ENCODE data around the gene CELA2B. TPM values are rescaled to one million over a fixed set of nuclear protein-coding genes. Genes with fewer than 3 reads are reported as not detected.

Gene CELA2B
- total and polyA plus RNA-seq, 2 donors from 2014 or later = not detected

- Histone ChIP-seq H3K36me3 (ENCODE audit: control insufficient read depth in 2 of 3, insufficient read depth in 3 of 3, low read length in 3 of 3) (no peaks in the 10 kb centered on the region), H3K27ac (ENCODE audit: low read depth in 2 of 2, low read length in 2 of 2) (no peak overlapping the region), H3K9me3 (ENCODE audit: control insufficient read depth in 2 of 3, insufficient read depth in 1 of 3, low read length in 3 of 3) (no peaks in the 10 kb centered on the region), H3K4me1 (ENCODE audit: control insufficient read depth in 2 of 3, insufficient read depth in 2 of 3, low read depth in 1 of 3, low read length in 3 of 3) (no peaks in the 10 kb centered on the region), H3K4me3 (ENCODE audit: low read length in 3 of 3) (no peak overlapping the region), H3K9ac (ENCODE audit: low read length in 3 of 3) (no peak overlapping the region), H3K27me3 (ENCODE audit: control insufficient read depth, insufficient read depth, low read length) (no peaks in the 10 kb centered on the region)
- DNase-seq (no peak), FAIRE-seq (no peak)
- TF ChIP-seq CTCF (IDR thresholded peaks at IDR 0.05; ENCODE audit: borderline replicate concordance, extremely low read depth, insufficient read depth) = no peak
- intact Hi-C loops (cut with DNase I) = no loop called here
These were observed 32.6 kb upstream of the CELA2B start for GRCh38 chr1:15443281-15443680.

GRCh38 chr1:15444468-15445389, 31.2 kb upstream of the CELA2B start:
- Histone ChIP-seq H3K27ac (ENCODE audit: low read depth in 2 of 2, low read length in 2 of 2) (no peak overlapping the region), H3K36me3 (ENCODE audit: control insufficient read depth in 2 of 3, insufficient read depth in 3 of 3, low read length in 3 of 3) (no peaks in the 10 kb centered on the region), H3K27me3 (ENCODE audit: control insufficient read depth, insufficient read depth, low read length) (no peaks in the 10 kb centered on the region), H3K9ac (ENCODE audit: low read length in 3 of 3) (no peak overlapping the region), H3K4me1 (ENCODE audit: control insufficient read depth in 2 of 3, insufficient read depth in 2 of 3, low read depth in 1 of 3, low read length in 3 of 3) (no peaks in the 10 kb centered on the region), H3K4me3 (ENCODE audit: low read length in 3 of 3) (no peak overlapping the region), H3K9me3 (ENCODE audit: control insufficient read depth in 2 of 3, insufficient read depth in 1 of 3, low read length in 3 of 3) (no peaks in the 10 kb centered on the region)
- intact Hi-C loops (cut with DNase I) = no loop called here
- no peak for FAIRE-seq
- no peak for DNase-seq
- TF ChIP-seq CTCF (IDR thresholded peaks at IDR 0.05; ENCODE audit: borderline replicate concordance, extremely low read depth, insufficient read depth) = no peak

- H3K27me3 ChIP-seq (ENCODE audit: control insufficient read depth, insufficient read depth, low read length) = no peaks in the 10 kb centered on the region
- no peak for DNase-seq
- no peak for FAIRE-seq
These were observed 30.3 kb upstream of the CELA2B start for GRCh38 chr1:15445390-15446122.

More at GRCh38 chr1:15445390-15446122, 30.3 kb upstream of the CELA2B start:
- no peak for TF ChIP-seq CTCF (IDR thresholded peaks at IDR 0.05; ENCODE audit: borderline replicate concordance, extremely low read depth, insufficient read depth)
- no peak overlapping the region for H3K27ac ChIP-seq (ENCODE audit: low read depth in 2 of 2, low read length in 2 of 2)
- no peak overlapping the region for H3K4me3 ChIP-seq (ENCODE audit: low read length in 3 of 3)
- intact Hi-C loops (cut with DNase I) = no loop called here
- H3K9me3 ChIP-seq (ENCODE audit: control insufficient read depth in 2 of 3, insufficient read depth in 1 of 3, low read length in 3 of 3) = no peaks in the 10 kb centered on the region
- no peaks in the 10 kb centered on the region for H3K4me1 ChIP-seq (ENCODE audit: control insufficient read depth in 2 of 3, insufficient read depth in 2 of 3, low read depth in 1 of 3, low read length in 3 of 3)
- H3K9ac ChIP-seq (ENCODE audit: low read length in 3 of 3) = no peak overlapping the region
- no peaks in the 10 kb centered on the region for H3K36me3 ChIP-seq (ENCODE audit: control insufficient read depth in 2 of 3, insufficient read depth in 3 of 3, low read length in 3 of 3)
